NOMO-1 treated with dmso at 0.1 percent for 144 hours (cell line): ENCODE results near the gene PLOD2.

ENCODE experiments used
- DNase-seq: peaks from one replicate; lab custom pipeline; 2025; ENCODE audit not compliant: unreplicated experiment; lab: John Stamatoyannopoulos, UW

The PLOD2 gene

DNA sequence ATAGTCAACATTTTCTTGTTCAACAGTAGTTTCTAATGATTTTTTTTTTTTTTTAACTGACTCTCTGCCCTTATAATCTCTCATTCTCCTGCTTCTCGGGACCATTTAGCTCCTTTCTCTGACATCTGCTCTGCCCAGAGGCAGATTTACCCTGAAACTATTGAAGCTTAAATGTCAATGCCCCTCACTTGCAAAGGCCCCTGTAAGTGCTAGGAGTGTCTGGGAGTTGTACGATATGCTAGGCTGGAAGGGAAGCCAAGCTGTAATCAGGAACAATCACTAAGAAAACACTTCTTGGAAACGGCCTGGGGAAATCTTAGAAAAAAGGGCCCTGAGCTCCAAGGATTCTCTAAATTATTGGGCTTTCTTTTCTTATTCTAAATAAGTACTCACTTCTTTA lies 5.8 kb upstream of the PLOD2 start:
- no peak for DNase-seq

DNA sequence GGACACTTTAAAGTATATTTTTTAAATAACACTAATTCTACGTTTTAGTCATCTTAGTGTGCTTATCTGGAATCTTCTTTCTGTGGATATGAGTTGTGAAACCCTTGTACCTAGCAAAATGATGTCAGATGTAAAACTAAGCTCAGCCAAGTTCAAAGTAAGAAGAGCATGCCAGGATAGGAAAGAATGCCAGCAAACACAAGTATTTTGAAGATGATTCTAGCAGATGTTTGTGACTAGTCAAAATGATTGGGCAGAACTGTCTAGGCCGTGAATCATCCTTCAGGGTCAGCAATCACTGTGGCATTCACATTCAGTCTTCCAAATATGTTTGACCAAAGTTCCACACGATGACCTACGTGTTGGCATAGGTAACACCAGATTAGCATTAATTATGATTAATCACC lies 5.4 kb upstream of the PLOD2 start:
- DNase-seq: no peak

DNA sequence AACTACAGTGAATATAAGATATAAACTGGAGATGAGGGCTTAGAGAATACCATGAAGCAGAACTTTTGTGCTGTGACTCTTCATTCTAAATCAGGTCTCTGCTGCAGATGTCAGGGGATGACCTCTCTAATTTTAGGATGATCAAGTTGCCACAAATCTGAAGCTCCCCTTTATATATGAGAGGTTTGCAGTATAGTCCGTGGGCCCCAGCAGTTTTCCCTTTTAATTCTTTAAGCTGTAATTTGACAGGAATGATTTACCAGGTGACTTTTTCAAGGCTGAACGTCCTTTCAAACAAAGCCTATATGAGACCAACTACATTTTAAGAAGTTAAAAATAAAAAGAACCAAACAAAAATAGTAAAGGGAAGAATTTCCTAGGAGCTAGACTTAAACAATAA lies 4.9 kb upstream of the PLOD2 start:
- DNase-seq: no peak

DNA sequence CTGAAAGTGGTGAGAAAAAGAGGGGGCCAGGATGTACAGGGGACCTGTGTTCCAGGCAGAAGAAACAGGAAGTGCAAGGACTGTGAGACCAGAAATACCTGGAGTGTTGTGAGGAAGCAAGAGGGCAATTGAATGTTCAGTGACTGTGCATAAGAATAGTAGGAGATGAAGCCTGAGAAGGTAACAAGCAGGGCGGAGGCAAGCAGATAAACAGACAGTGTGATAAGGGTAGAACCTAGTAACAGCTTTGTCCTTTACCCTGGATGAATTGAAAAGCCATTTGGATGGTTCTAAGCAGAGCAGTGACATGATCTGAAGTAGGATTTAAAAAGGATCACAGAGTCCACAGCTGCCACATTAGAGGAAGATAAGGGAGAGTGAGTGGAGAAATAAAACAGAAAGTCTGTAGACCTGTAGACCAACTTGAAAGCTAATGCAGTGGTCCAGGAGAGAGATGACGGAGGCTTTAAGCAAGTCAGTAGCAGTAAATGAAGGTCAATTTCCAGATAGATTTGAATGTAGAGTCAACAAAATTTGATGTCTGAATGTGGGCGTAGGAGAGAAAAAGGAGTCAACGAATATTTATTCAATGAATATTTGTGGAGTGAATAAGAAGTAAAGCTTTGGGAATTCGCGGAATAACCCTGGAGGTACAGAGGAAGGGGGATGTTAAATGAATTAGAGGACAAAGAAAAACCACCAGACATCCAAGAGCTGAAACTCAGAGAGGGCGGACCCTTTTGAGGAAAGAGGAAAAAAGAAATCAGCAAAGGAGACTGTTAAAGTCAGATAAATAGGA lies 4.2 kb upstream of the PLOD2 start:
- DNase-seq: no peak

DNA sequence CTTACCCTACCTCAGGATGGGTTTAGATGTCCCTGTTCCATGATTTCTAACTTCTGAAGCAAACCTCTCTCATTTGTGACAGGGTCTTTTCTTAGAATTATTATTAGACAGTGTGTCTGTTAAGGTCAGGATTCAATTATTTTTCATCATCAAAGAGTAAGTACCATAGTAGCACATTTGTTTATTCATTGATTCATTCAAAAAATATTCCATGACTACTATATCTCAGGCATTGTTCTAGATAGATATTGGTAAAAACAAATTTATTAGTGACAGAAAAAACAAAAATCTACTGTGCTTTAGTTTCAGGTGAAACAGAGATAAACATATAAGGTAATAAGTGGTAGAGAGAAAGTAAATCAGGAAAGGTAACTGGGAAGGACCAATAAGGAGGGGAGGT lies 3.5 kb upstream of the PLOD2 start:
- no peak for DNase-seq

DNA sequence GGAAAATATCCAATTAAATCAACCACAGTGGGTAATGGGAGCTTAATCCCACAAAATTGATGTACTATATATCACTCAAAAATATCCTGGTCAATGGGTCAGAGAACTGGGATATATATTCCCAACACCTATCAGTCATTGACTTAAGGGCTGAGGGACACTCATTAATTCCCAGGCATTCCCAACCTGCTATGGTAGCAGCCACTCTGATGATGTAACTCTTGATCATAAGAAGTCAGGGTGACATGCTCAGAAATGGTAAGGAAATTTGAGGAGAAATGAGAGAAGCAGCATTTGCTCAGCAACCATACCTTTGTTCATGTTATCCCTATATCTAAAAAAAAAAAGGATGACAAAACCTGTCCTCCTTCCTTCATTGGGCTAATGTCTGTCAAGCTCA lies 3.1 kb upstream of the PLOD2 start:
- no peak for DNase-seq

DNA sequence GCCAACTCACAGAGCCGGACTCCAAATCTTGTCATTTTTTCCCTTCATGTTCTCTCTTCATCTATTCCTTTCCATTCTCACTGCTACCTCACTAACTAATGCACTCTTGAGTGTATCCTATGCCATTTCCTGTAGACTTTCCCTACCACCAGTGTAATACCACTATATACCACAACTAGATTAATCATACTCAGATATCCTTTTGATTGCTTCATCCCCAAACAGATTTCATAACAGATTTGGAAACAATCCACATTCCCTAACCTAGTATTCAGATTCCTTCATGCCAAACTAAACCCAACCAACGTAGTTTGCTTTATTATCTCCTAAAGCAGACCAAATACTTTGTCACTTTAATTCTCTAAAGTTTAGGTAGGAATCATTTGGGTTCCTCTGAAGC lies 2.6 kb upstream of the PLOD2 start:
- no peak for DNase-seq

DNA sequence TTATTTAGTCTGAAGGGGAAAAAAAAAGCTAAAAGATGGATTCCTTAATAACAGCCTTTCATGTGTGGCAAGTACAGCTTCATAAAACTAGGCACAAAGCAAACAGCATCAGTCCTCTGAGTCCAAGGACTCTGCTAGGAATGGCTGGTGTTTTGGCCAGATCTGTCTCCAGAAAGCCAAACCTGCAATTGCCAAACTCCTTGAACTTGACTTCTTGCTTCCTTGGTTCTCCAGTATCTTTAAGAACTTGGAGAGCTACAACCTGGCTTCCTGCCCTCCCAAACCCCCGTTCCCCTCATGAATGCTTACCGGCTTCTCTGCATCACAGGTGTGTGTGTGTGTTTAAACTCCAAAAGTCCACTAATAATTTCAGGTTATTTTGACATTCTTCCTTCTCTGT lies 1.6 kb upstream of the PLOD2 start:
- no peak for DNase-seq

DNA sequence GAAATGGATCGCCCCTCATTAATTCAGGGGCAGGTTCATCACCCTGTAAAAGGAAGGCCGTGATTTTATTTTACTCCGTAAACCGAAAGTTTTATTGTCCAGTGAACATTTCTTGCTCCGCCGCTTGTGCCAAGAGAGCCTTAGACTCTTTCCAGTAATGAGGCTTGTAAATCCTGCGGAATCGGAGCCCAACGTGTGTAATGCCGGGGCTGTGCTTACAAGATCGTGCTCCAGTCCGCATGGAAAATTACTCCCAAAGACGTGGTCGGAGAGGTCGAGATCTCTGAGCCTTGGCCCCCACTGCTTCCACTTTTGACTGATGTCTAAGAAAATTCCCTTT lies 649 bp upstream of the PLOD2 start:
- no peak for DNase-seq

DNA sequence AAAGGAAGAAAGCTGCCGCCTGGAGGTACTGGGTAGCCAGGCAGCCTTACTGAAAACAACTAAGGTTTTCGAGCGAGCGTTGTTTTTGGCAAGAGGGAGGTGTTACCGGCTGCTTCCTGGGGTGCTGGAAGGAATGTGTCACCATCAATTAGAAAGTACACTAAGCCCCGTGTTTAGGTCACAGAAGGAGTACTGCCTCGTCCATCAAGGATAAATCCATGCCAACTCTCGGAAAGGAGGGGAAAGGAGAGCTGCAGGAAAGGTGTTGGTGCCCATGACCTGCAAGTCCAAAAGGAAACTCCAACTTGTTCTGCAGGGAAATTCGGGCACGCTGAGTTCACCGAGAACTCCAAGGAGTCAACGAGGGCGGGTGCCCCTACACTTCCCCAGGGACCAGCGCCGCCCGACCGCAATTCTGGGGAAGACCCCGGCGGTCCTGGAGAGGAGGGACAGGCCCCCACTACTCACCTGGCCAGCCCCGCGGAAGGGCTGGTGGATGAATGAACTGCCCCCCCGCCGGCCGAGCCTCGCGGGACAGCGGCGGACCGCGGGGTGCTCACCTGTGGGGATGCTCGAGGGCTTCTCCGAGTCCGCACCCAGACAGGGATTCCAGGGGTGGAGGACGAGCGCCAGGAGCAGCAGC lies 542 bp downstream of the PLOD2 start:
- DNase-seq: no peak

DNA sequence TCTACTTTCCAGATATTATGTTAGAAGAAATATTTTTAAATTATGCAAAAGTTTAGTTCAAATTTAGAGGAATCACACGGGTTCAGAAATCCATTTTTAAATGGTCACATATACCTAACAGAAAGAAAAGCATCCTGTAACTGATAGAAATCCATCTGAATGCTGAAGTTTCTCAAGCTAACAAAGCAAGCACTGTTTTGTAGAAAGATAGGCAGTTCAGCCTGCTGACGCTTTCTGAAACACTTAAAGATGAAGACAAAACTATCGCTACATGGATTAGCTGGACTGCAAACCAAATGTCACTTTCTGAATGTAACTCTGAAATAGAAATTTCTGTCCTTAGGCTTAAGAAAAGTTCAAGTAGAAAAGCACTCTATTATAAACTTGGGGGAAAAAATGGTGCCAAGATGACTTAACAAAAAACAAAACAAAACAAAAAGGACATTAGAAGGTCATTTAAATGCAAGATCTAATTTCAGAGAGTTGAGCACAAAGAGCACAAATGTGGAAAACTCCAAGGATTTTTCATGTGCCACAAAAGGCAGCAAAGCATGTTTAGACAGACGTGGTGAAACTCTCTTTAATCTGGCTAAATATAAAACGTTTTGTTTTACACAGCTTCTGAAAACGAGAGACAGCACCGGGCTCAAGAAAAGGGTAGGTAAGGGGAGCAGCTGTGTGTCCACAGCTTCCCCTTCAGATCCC lies 1.2 kb downstream of the PLOD2 start:
- no peak for DNase-seq

DNA sequence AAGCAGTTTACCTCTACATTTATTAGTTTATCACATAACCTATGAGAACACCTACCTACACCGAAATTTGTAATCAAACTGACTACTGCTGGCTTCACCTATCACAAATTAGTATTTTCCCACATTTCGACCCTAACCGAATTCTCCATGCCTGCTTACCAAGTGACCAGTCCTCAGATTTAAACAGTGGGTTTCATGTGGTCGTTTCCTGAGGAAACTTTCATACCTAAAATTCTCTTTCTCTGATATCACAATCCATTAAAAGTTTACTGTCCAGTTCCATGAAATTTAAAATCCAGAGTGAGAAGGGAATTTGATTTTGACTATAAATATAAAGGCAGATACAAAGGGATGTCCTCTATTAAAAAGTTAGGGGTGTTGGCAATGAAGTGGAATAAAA lies 1.9 kb downstream of the PLOD2 start:
- no peak for DNase-seq

DNA sequence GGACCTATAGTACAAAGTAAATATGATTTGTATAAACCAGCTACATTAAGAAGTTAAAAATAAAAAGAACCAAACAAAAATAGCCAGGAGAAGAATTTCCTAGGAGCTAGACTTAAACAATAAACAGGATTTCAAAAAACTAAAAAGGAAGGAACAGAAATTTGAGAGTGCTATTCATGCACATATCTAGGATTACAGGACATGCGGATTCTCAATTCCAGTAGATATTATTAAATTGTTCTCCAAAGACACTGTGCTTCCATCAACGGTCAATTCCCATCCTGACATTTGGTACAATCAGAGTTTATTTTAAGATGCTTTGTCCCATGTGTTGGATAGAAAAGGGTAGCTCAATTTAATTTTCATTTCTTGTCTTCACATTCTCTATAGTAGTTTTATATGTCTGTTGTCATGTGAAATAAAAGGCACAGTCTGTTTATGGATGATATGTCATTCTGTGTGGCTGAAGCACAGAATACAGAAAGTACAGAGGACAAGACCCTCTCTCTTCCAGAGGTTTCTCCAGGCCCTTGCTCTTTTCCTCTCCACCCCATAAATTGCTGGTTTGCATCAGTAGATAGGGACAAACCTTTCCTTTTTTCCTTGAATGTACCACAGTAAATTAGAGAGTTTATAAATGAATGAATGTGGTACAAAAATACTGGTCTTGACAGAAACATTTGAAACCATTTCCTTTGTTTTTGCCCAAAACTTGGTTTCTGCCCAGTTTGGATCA lies 3.5 kb downstream of the PLOD2 start:
- DNase-seq: no peak

DNA sequence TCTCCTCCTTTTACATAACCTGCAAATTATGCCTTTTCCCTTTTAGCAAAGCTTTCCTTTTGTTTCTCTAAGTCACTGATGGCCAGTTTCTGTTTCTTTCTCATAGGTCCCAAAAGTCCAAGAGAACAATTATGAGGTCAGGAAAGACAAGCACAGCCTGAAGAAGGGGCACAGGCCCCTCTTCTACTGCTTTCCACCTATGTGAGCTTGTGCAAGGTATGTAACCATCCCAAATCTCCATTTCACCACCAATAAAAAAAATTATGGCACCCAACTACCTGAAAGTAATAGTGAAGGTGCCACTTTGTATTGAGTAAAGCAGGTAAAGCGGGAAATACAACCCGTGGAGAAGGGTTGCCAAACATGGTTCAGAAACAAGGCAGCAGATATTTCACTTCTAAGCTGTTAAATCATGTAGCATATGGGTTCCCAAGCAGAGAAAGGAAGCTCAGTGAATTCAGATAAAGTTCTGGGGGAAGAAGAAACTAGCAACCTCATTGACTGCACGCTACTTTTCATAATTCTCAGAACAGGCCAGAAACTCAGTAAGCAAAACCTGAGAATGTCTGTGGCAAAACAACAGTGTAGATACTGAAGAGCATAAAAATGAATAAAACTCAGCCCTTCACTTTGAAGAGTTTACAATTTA lies 4.2 kb downstream of the PLOD2 start:
- DNase-seq: no peak

DNA sequence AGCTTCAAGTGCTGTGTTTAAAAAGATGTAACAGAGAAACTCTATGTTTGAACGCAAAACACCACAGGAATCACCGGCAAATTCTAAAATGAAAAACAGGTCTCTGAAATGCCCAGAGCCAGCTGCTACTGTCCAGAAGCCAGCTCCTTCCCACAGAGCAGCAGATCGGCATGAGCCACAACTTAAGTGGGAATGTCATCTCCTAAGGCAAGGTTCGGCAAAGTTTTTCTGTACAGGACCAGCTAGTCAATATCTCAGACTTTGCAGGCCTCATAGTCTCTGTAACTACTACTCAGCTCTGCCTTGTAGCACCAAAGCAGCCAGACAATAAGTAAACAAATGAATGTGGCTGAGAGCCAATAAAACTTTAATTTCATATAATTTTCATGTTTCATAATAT lies 4.9 kb downstream of the PLOD2 start:
- no peak for DNase-seq

DNA sequence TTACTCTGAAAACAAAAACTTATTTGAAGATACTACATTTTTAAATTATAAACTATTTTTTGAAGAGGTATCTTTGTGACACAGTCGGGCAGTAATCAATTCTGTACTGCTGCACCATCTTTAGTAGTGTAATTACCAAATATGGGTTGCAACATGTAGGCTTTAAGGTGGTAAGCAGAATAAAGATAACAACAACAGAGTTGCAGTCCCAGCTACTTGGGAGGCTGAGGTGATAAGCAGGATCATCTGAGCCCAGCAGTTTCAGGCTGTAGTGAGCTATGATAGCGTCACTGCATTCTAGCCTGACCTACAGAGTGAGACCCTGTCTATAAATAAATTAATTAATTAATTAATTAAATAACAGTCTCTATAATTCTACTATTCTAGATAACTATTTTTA lies 6.0 kb downstream of the PLOD2 start:
- no peak for DNase-seq

DNA sequence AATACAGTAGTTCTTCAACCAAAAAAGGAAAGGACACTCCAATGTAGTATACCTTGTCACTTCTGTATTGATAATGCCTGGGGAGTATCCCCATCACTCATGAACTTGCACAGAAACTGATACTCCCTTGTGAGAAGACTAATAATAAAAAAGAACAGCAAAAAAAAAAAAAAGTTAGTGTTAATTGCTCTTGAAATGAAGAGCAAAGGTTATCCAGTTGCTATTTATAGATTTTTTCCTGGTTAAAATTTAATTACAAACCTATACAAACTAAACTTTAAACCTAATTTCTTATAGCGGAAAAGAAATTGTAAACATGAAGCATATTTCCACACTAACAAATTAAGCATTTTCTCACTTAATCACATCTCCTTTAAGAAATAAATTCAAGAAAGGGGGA lies 6.7 kb downstream of the PLOD2 start:
- no peak for DNase-seq

DNA sequence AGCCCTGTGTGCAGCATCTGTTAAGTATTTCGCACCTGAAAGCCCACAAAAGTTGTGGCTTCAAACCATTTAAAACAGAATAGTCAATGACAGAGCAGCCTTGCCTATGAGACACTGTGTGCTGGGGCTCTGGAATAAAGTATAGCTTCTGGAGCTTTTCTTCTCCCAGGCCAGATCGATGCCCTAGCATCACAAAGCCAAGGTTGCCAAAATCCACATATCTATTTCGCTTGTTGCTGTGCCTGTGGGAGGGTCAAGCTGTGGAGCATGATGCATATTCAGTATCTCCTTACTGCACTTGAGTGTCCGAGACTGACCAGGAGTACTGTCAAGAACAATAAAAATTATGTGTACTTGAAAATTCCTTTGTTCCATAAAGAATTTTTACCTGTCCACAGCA lies 7.6 kb downstream of the PLOD2 start:
- no peak for DNase-seq

DNA sequence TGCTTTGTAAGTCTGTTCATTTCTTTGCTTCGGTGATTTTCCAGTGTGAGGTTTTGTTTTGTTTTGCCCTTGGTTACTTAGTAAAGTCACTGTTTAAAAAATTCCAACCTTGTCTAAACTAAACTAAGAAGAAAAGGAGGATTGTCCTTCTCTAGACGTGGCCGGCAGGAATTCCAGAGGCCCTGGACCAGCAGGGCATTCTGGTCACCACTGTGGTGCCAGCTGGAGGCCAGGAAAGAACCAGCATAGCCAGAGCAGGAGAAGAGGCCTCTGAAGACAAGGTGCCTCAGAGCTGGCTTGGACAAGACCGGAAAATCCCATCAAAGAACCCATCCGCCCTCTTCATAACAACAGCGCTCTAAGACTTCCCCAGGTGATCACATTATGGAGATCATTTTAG lies 8.2 kb downstream of the PLOD2 start:
- DNase-seq: no peak

DNA sequence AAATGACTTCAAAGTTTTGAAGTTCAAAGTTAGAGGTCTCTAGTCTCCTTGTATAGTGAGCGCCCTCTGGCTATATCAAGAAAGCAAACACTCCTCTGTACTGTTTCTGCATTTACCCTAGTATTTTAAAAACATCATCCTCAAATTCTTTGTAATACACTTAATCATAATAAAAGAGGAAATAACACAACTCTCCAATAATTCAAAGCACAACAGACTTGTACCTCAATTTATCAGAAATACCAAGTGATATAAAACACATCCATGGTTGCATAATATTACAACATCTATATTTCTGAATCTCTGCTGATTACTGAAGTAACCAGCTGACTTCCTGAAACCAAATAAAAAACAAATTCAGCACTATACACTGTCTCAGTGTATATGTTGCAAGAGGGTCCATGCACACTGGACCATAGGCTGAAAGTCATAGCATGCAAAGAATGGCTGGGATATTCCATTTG lies 12.5 kb downstream of the PLOD2 start:
- no peak for DNase-seq

DNA sequence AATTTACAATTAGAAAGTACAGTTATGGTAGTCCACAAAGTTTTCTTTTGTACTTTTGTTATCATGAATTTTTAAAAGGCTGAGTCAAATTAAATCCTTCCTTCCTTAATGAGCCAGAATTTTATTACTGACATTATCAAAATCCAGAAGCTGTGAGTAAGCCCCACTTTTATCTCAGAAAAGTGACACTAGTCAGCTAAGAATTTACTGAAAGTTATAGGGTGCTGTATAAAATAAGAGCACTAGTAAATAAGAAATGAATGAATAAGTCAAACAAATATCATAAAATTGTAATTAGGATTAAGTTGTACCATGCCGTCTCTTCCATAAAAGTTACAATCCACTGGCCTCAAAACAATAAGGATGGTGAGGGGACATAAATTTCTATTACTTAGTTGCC lies 15.3 kb downstream of the PLOD2 start:
- no peak for DNase-seq
